Measurements from ENCODE around the gene GPC3.

The GPC3 gene

DNA sequence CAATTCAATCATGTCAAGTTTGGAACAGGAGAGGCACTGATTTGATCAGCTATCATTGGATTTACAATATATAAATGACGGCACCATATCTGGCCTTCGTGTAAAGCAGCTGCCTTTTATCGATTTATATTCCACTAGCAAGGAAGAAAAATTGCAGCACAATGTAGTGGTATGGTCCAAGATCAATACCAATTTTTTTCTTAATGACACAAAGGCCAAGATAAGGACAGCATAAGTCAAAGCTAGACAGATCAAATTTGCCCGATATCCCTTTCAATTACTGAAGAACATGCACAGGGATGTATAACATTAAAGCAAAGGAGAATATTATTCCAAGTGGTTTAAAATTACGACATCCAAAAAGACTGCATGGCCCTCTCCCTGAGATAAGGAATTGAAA lies 167.4 kb downstream of the GPC3 start:
- ChIA-PET POLR2A (no interaction called here), CTCF (interaction anchor here (0.6 kb wide), 1 partner anchor 367 kb away, joined by 4 read pairs; no protein-coding TSS in a partner anchor)
- TF ChIP-seq, protein P1, sequence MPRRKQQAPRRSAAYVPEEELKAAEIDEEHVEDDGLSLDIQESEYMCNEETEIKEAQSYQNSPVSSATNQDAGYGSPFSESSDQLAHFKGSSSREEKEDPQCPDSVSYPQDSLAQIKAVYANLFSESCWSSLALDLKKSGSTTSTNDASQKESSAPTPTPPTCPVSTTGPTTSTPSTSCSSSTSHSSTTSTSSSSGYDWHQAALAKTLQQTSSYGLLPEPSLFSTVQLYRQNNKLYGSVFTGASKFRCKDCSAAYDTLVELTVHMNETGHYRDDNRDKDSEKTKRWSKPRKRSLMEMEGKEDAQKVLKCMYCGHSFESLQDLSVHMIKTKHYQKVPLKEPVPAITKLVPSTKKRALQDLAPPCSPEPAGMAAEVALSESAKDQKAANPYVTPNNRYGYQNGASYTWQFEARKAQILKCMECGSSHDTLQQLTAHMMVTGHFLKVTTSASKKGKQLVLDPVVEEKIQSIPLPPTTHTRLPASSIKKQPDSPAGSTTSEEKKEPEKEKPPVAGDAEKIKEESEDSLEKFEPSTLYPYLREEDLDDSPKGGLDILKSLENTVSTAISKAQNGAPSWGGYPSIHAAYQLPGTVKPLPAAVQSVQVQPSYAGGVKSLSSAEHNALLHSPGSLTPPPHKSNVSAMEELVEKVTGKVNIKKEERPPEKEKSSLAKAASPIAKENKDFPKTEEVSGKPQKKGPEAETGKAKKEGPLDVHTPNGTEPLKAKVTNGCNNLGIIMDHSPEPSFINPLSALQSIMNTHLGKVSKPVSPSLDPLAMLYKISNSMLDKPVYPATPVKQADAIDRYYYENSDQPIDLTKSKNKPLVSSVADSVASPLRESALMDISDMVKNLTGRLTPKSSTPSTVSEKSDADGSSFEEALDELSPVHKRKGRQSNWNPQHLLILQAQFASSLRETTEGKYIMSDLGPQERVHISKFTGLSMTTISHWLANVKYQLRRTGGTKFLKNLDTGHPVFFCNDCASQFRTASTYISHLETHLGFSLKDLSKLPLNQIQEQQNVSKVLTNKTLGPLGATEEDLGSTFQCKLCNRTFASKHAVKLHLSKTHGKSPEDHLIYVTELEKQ (tag by site-specific recombination; IDR thresholded peaks at IDR 0.05; ENCODE audit: borderline replicate concordance), result no peak
- TF ChIP-seq ZNF138 (tag by site-specific recombination; IDR thresholded peaks at IDR 0.05; ENCODE audit: borderline replicate concordance) (no peak), ATF2 (tag by site-specific recombination; IDR thresholded peaks at IDR 0.05; ENCODE audit: low read depth) (no peak), ZNF514 (tag by site-specific recombination; IDR thresholded peaks at IDR 0.05) (no peak), ZNF791 (tag by site-specific recombination; IDR thresholded peaks at IDR 0.05) (no peak), ZNF513 (tag by site-specific recombination; IDR thresholded peaks at IDR 0.05) (no peak), HOXD13 (CRISPR knock-in tag; IDR thresholded peaks at IDR 0.05; ENCODE audit: borderline replicate concordance) (no peak), ZNF473 (tag by site-specific recombination; IDR thresholded peaks at IDR 0.05) (no peak), YY1 (tag by site-specific recombination; IDR thresholded peaks at IDR 0.05) (no peak)

DNA sequence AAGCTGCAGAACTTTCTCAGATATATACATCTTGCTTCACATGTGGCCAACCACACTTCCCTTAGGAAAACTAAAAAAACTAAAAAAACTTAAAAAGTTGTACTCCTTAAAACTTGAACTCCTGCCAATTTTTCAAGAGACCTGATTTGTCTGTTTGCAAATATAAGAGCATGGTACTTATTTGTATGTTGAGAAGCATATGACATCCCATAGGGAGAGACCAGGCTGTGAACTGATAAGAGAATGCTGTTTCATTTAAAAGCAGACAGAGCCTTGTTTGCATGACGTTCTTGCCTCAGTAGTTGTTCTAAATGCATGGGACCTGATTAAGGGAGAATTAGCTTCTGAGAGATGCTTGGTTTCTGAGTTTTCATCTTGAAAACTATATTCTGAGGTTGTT lies 169.9 kb downstream of the GPC3 start:
- H3K4me3 ChIP-seq (ENCODE audit: low read depth, low read length), result no peak overlapping the region
- ChIA-PET POLR2A (no interaction called here), CTCF (interaction anchor here (0.7 kb wide), 1 partner anchor 24 kb away, joined by 3 read pairs; no protein-coding TSS in a partner anchor)
- TF ChIP-seq, protein P2, sequence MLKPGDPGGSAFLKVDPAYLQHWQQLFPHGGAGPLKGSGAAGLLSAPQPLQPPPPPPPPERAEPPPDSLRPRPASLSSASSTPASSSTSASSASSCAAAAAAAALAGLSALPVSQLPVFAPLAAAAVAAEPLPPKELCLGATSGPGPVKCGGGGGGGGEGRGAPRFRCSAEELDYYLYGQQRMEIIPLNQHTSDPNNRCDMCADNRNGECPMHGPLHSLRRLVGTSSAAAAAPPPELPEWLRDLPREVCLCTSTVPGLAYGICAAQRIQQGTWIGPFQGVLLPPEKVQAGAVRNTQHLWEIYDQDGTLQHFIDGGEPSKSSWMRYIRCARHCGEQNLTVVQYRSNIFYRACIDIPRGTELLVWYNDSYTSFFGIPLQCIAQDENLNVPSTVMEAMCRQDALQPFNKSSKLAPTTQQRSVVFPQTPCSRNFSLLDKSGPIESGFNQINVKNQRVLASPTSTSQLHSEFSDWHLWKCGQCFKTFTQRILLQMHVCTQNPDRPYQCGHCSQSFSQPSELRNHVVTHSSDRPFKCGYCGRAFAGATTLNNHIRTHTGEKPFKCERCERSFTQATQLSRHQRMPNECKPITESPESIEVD (tag by site-specific recombination; IDR thresholded peaks at IDR 0.05), result peak; percentile 25; the same call in 1 of the 2 replicates
- TF ChIP-seq ZNF148 (tag by site-specific recombination; IDR thresholded peaks at IDR 0.05; ENCODE audit: borderline replicate concordance), result no peak
- H3K27ac ChIP-seq (ENCODE audit: extremely low read depth, low read depth, low read length), result no peak overlapping the region
- H3K36me3 ChIP-seq (ENCODE audit: control insufficient read depth in 2 of 2, insufficient read depth in 1 of 2, low read length in 2 of 2), result no peaks in the 10 kb centered on the region
- H3K9me3 ChIP-seq (ENCODE audit: control insufficient read depth, insufficient read depth, low read depth, low read length), result no peaks in the 10 kb centered on the region
- no peaks in the 10 kb centered on the region; the same call in 1 of the 2 replicates for H3K4me1 ChIP-seq (ENCODE audit: control insufficient read depth, insufficient read depth, low read length)

More for the DNA sequence above, 167.4 kb downstream of the GPC3 start:
- H3K36me3 ChIP-seq (ENCODE audit: control insufficient read depth in 2 of 2, insufficient read depth in 1 of 2, low read length in 2 of 2), result no peaks in the 10 kb centered on the region
- no peaks in the 10 kb centered on the region for H3K9me3 ChIP-seq (ENCODE audit: control insufficient read depth, insufficient read depth, low read depth, low read length)
- H3K4me1 ChIP-seq (ENCODE audit: control insufficient read depth, insufficient read depth, low read length), result no peaks in the 10 kb centered on the region
- no peak overlapping the region for H3K4me3 ChIP-seq (ENCODE audit: low read depth, low read length)
- no peak overlapping the region for H3K27ac ChIP-seq (ENCODE audit: extremely low read depth, low read depth, low read length)

Data from HEK293 (cell line).